IMR-90 (cell line): ENCODE data around the gene HIF1AN. TPM values are rescaled to one million over a fixed set of nuclear protein-coding genes. Genes with fewer than 3 reads are reported as not detected.

ENCODE experiments used
- ATAC-seq: fragments of 200-7000 bp; cut with Tn5 transposase; 2 replicates; pipeline ENCODE4 v1.9.1; 2020; ENCODE audit warnings: low read depth, mild to moderate bottlenecking, moderate library complexity
- BruUV-seq: library from RNA; stranded (reverse); fragments of 400-500 nt; replicated peaks from 2 replicates; lab custom pipeline; 2021; lab: Mats Ljungman, UMichigan
- CTCF ChIA-PET: fragments of 300-600 bp; formaldehyde crosslinking; extraction: SDS; loops from one replicate; lab custom pipeline; 2021; ENCODE audit warnings: antibody characterized with exemption; lab: Yijun Ruan, JAX
- POLR2A ChIA-PET: fragments of 300-600 bp; sonication (Branson Sonifier 250); formaldehyde crosslinking; loops from one replicate; lab custom pipeline; 2022; ENCODE audit warnings: antibody characterized with exemption; ENCODE audit not compliant: unreplicated experiment; lab: Charles Lee
- DNase-seq: peaks from one replicate; pipeline ENCODE4 v3.0.0; 2013
- H2AFZ ChIP-seq: replicated peaks from 2 replicates; pipeline ENCODE3; 2013; ENCODE audit warnings: low read length, mild to moderate bottlenecking; ENCODE audit not compliant: poor library complexity
- H2AK5ac ChIP-seq: 2 replicates; pipeline ENCODE4 v1.6.1; 2013; ENCODE audit warnings: low read depth, low read length, inconsistent platforms
- H2AK9ac ChIP-seq: replicated peaks from 2 replicates; pipeline ENCODE3; 2013; ENCODE audit warnings: mild to moderate bottlenecking, low read depth, low read length, moderate library complexity; ENCODE audit not compliant: poor library complexity
- H2BK120ac ChIP-seq: 2 replicates; pipeline ENCODE4 v1.6.1; 2013; ENCODE audit warnings: low read depth, low read length, inconsistent platforms
- H2BK15ac ChIP-seq: 3 replicates; pipeline ENCODE4 v1.6.1; 2013; ENCODE audit warnings: low read depth, low read length, inconsistent platforms
- H2BK20ac ChIP-seq: 2 replicates; pipeline ENCODE4 v1.6.1; 2013; ENCODE audit warnings: low read depth, mild to moderate bottlenecking, inconsistent platforms, low read length, moderate library complexity
- H2BK5ac ChIP-seq: 2 replicates; pipeline ENCODE4 v1.6.1; 2013; ENCODE audit warnings: mild to moderate bottlenecking, low read depth, low read length, inconsistent platforms; ENCODE audit not compliant: poor library complexity, severe bottlenecking
- H3K14ac ChIP-seq: replicated peaks from 2 replicates; pipeline ENCODE4 v1.6.1; 2013; ENCODE audit warnings: low read depth, low read length, inconsistent platforms
- H3K18ac ChIP-seq: 2 replicates; pipeline ENCODE4 v1.6.1; 2013; ENCODE audit warnings: low read depth, low read length, control low read depth
- H3K23ac ChIP-seq: 2 replicates; pipeline ENCODE4 v1.6.1; 2013; ENCODE audit warnings: low read depth, low read length, inconsistent platforms
- H3K27ac ChIP-seq: 2 replicates; pipeline ENCODE4 v1.5.1; 2013; ENCODE audit warnings: mild to moderate bottlenecking, control low read depth, low read length; ENCODE audit not compliant: insufficient read depth
- H3K27me3 ChIP-seq: 2 replicates; pipeline ENCODE4 v1.6.1; 2013; ENCODE audit warnings: low read length; ENCODE audit not compliant: control insufficient read depth, insufficient read depth
- H3K36me3 ChIP-seq: 2 replicates; pipeline ENCODE4 v1.6.1; 2013; ENCODE audit warnings: low read length, mixed read lengths; ENCODE audit not compliant: control insufficient read depth, insufficient read depth
- H3K4ac ChIP-seq: 2 replicates; pipeline ENCODE4 v1.6.1; 2013; ENCODE audit warnings: low read depth, low read length, inconsistent platforms
- H3K4me1 ChIP-seq: 2 replicates; pipeline ENCODE4 v1.6.1; 2013; ENCODE audit warnings: low read length, mixed read lengths; ENCODE audit not compliant: control insufficient read depth, insufficient read depth
- H3K4me2 ChIP-seq: 2 replicates; pipeline ENCODE4 v1.6.1; 2013; ENCODE audit warnings: low read depth, mild to moderate bottlenecking, control low read depth, low read length, moderate library complexity
- H3K4me3 ChIP-seq: 2 replicates; pipeline ENCODE4 v1.5.1; 2013; ENCODE audit warnings: low read depth, mild to moderate bottlenecking, control low read depth, low read length, moderate library complexity; ENCODE audit not compliant: insufficient read depth
- H3K56ac ChIP-seq: 2 replicates; pipeline ENCODE4 v1.6.1; 2013; ENCODE audit warnings: low read length, inconsistent platforms; ENCODE audit not compliant: insufficient read depth; ENCODE audit errors: extremely low read depth
- H3K79me1 ChIP-seq, 2 experiments: 2 replicates each; pipeline ENCODE4 v1.6.1; 2013; ENCODE audit warnings: low read length in 2 of 2, inconsistent platforms in 1 of 2, low read depth in 1 of 2
- H3K9ac ChIP-seq: 2 replicates; pipeline ENCODE4 v1.6.1; 2013; ENCODE audit warnings: low read depth, low read length, control low read depth
- H3K9me1 ChIP-seq: 2 replicates; pipeline ENCODE4 v1.6.1; 2013; ENCODE audit warnings: low read length, inconsistent platforms; ENCODE audit not compliant: insufficient read depth
- H3K9me3 ChIP-seq: 2 replicates; pipeline ENCODE4 v1.6.1; 2013; ENCODE audit warnings: low read length; ENCODE audit not compliant: control insufficient read depth, insufficient read depth
- H4K20me1 ChIP-seq: 2 replicates; pipeline ENCODE4 v1.6.1; 2013; ENCODE audit warnings: low read length, inconsistent platforms; ENCODE audit not compliant: insufficient read depth
- H4K5ac ChIP-seq: 2 replicates; pipeline ENCODE4 v1.6.1; 2013; ENCODE audit warnings: mild to moderate bottlenecking, low read depth, low read length, control low read depth
- H4K8ac ChIP-seq, 2 experiments: 2 replicates each; pipeline ENCODE4 v1.6.1; 2013; ENCODE audit warnings: low read depth in 2 of 2, low read length in 2 of 2, control low read depth in 1 of 2, inconsistent platforms in 1 of 2
- H4K91ac ChIP-seq: 2 replicates; pipeline ENCODE4 v1.6.1; 2013; ENCODE audit warnings: low read depth, low read length, inconsistent platforms; ENCODE audit not compliant: insufficient read depth
- MAZ ChIP-seq: IDR thresholded peaks from 2 replicates; pipeline ENCODE4 v1.6.1; 2012; ENCODE audit warnings: low read depth, mild to moderate bottlenecking, low read length, improper control_type of control experiment, moderate library complexity, borderline replicate concordance
- NFE2L2 ChIP-seq: fragments of 150-350 bp; IDR thresholded peaks from 2 replicates; pipeline ENCODE4 v1.6.1; 2016; ENCODE audit warnings: low read depth, mild to moderate bottlenecking, low read length
- RAD21 ChIP-seq: IDR thresholded peaks from 2 replicates; pipeline ENCODE4 v1.6.1; 2012; ENCODE audit warnings: low read length, improper control_type of control experiment
- RCOR1 ChIP-seq: IDR thresholded peaks from 2 replicates; pipeline ENCODE4 v1.6.1; 2012; ENCODE audit warnings: mild to moderate bottlenecking, low read length, improper control_type of control experiment; ENCODE audit not compliant: insufficient replicate concordance
- RFX5 ChIP-seq: IDR thresholded peaks from 2 replicates; pipeline ENCODE4 v1.8.0; 2012; ENCODE audit warnings: low read depth, mild to moderate bottlenecking, low read length, moderate library complexity
- WGBS, 2 experiments: methylation state at CpG; one replicate each; pipeline versions ENCODE4 v1.1.5 to v1.1.7; 2013; ENCODE audit warnings: missing lambda C conversion rate in 2 of 2; ENCODE audit not compliant: insufficient read length in 1 of 2; ENCODE audit errors: extremely low coverage in 2 of 2; 5-methylcytosine and 5-hydroxymethylcytosine counted together
- dilution Hi-C: fragments of 300-500 bp; cut with HindIII; formaldehyde crosslinking; loops from one replicate; pipeline ENCODE4 v1.14.3; 2018; ENCODE audit warnings: low sequenced_read_pairs; ENCODE audit not compliant: unreplicated experiment
- in situ Hi-C: fragments of 300-500 bp; cut with MboI; formaldehyde crosslinking; loops from 3 replicates; pipeline ENCODE4 v1.14.3; 2019; ENCODE audit warnings: low sequenced_read_pairs, inconsistent platforms, mixed read lengths
- intact Hi-C: fragments of 100-400 bp; cut with micrococcal nuclease; formaldehyde crosslinking; loops from 2 replicates; pipeline ENCODE4 v1.10.0; 2022
- polyA plus RNA-seq, 3 experiments: library from polyadenylated mRNA; depleted of rRNA; stranded (reverse); fragments of >200 nt; gene quantifications; 2 replicates each; pipeline ENCODE4 v1.2.3, GENCODE V29; 2012; ENCODE audit warnings: low replicate concordance in 1 of 3
- total RNA-seq: library from RNA; depleted of rRNA; stranded (reverse); fragments of >200 nt; gene quantifications from 2 replicates; pipeline ENCODE4 v1.2.3, GENCODE V29; 2012
- TF ChIP-seq, protein P1 (sequence below): fragments of 150-350 bp; IDR thresholded peaks from 2 replicates; pipeline ENCODE4 v1.6.1; 2017; ENCODE audit warnings: mild to moderate bottlenecking, antibody characterized with exemption, low read length, low read depth

HIF1AN gene
- total and polyA plus RNA-seq, 2 of the 4 experiments (the other 2 are of a cell fraction): 10.2 to 10.3 TPM

DNA sequence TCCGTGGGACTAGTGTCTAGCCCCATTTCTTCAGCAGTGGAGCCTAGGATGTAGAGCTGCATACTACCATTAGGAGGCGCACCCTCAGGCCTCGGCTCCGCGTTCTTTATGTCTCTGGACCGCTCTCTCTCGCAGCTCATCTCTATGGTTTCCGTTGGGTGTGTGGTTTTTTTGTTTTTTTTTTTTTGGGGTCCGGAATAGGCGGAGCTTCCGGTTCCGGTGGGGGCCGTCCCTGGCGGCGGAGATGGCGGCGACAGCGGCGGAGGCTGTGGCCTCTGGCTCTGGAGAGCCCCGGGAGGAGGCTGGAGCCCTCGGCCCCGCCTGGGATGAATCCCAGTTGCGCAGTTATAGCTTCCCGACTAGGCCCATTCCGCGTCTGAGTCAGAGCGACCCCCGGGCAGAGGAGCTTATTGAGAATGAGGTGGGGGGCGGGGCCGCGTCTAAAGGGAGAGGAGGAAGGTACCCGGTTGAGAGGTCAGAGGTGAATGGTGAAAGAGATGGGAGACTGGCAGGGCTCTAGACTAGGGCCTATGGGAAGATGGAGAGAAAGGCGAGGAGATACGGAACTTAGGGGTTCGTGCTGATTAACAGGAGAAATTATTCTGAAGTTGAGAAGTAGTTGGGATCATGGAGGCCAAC is at the start of gene HIF1AN (continued):
- TF ChIP-seq RFX5: no peak

- Histone ChIP-seq H4K20me1 (no peaks in the 10 kb centered on the region), H4K91ac (no peak overlapping the region), H4K5ac (no peak overlapping the region), H3K56ac (no peak overlapping the region), H3K23ac (no peak overlapping the region), H2BK20ac (no peak overlapping the region), H3K4me2 (no peak overlapping the region), H3K9me3 (no peaks in the 10 kb centered on the region), H3K4ac (no peak overlapping the region), H3K36me3 (peaks cover 20% of the 10 kb centered on the region), H3K9ac (no peak overlapping the region), H2AK9ac (no peak overlapping the region), H3K27ac (no peak overlapping the region), H2BK5ac (no peak overlapping the region), H3K4me1 (0 out of 2 replicates have a peak, but pooled peaks cover 2% of the 10 kb centered on the region), H2AK5ac (no peak overlapping the region), H3K18ac (no peak overlapping the region), H3K27me3 (peaks cover 16% of the 10 kb centered on the region), H2BK120ac (no peak overlapping the region), H3K9me1 (no peaks in the 10 kb centered on the region), H3K14ac (no peak overlapping the region), H3K4me3 (no peak overlapping the region), H2BK15ac (no peak overlapping the region), H3K79me1 (no peaks in the 10 kb centered on the region), H4K8ac (no peak overlapping the region), H2AFZ (no peak overlapping the region)
- no TSS peak for BruUV-seq
- intact Hi-C loops (no loop called here), in situ Hi-C loops (no loop called here), dilution Hi-C loops (no loop called here)
- ChIA-PET CTCF (no interaction called here), POLR2A (no interaction called here)
- TF ChIP-seq MAZ (no peak), RAD21 (no peak), RCOR1 (no peak), NFE2L2 (no peak)
- TF ChIP-seq, protein P1, sequence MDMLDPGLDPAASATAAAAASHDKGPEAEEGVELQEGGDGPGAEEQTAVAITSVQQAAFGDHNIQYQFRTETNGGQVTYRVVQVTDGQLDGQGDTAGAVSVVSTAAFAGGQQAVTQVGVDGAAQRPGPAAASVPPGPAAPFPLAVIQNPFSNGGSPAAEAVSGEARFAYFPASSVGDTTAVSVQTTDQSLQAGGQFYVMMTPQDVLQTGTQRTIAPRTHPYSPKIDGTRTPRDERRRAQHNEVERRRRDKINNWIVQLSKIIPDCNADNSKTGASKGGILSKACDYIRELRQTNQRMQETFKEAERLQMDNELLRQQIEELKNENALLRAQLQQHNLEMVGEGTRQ: no peak
- WGBS, 2 experiments: 79% methylated on average over 2 of the region's 6 CpGs; no CpG with 5 or more reads in 1 of the 2 experiments
- DNase-seq: no peak
- no peak for ATAC-seq
Observed at GRCh38 chr10:100487529-100487928, 48.2 kb upstream of the HIF1AN start.
